Mucosa of gallbladder (tissue), 1 donor: ENCODE data around the gene THAP9. TPM values are rescaled to one million over a fixed set of nuclear protein-coding genes. Genes with fewer than 3 reads are reported as not detected.
A peak's percentile ranks its signal among the peaks of the same experiment; 100 is the strongest.
"Not testable (repeated sequence)": the region's sequence is repeated elsewhere in the genome, so short reads cannot be mapped to it uniquely, and the experiment has no call there.

ENCODE experiments used
- DNase-seq: peaks from one replicate; pipeline ENCODE4 v3.0.0-alpha.2; 2020; ENCODE audit warnings: low spot score
- total RNA-seq: library from RNA; stranded (reverse); gene quantifications from one replicate; pipeline ENCODE4 v1.2.1, GENCODE V29; 2021
- donor health status: DM: no; HTN: no; CAD: no.

Gene THAP9
- total RNA-seq, 1 donor from 2014 or later: 2.8 TPM

- no peak for DNase-seq
These were observed 3.8 kb upstream of the THAP9 start for GRCh38 chr4:82896755-82897154.

GRCh38 chr4:82898322-82899243 lies 2.0 kb upstream of the THAP9 start:
- DNase-seq: peak; percentile 15

GRCh38 chr4:82899374-82900065 lies 1.0 kb upstream of the THAP9 start:
- no peak for DNase-seq

GRCh38 chr4:82900066-82900410 lies 497 bp upstream of the THAP9 start:
- no peak for DNase-seq

GRCh38 chr4:82901183-82901718 lies 716 bp downstream of the THAP9 start:
- no peak for DNase-seq

DNA sequence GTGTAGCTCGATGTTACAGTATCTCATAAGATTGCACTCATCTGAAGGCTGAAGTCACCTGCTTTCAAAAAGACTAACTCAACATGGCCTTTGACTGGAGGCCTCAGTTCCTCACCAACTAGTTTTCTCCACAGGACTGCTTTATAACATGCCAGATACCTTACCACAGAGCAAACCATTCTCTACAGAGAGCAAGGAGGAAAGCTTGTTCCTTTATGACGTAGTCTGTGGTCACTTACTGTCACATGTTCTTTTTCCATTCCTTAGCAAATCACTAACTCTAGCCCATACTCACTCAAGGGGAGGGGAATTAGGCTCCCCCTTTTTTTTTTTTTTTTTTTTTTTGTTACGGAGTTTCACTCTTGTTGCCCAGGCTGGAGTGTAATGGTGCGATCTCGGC lies 3.2 kb downstream of the THAP9 start:
- no peak for DNase-seq

DNA sequence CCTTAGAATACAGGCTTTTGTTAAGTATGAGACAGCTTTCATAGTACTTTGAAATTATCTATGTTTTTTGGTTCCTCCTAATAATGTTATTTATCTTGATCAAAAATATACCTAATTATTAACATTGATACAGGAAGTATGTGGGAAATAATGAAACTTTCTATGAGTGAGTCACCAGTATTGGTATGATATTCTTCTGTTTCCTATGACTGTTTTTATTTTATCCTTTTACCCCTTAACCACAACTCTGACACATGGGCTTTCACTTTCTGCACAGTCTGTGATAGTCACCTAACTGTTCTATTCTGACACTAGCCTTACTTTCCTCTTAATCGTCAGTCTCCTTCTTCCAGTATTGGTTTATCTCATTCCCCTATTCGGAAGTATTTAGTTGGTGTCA lies 4.7 kb downstream of the THAP9 start:
- no peak for DNase-seq

DNA sequence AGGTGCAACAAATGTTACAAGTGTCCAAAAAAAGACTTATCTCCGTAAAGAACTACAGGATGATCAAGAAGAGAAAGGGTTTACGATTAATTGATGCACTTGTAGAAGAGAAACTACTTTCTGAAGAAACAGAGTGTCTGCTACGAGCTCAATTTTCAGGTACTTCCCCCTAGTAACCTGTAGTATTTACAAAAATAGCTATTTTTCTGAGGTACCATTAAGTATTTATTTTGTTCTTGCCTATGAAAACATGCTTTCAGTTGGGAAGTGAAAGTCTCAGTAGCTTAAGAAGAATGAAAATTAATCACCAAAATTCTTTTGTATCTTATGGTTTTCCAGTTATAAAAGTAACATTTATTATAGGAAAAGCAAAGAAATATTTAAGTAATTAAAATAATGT lies 5.9 kb downstream of the THAP9 start:
- no peak for DNase-seq

DNA sequence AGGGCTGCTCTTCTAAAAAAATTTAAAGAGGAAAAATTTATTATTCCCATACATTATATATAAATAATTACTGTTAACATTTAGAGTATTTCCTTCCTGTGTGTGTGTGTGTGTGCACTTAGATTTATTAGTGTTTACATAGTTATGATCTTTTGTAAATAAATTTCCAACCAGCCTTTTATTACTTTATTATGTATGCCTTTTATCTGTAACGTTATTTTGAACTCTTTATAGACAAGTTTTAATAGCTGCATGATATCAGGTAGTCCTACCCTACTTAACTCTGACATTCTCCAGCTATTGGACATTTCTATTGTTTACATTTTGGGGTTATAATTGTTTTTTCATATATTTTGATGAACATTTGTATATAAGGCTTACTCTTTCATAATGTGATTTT lies 8.8 kb downstream of the THAP9 start:
- DNase-seq: no peak

DNA sequence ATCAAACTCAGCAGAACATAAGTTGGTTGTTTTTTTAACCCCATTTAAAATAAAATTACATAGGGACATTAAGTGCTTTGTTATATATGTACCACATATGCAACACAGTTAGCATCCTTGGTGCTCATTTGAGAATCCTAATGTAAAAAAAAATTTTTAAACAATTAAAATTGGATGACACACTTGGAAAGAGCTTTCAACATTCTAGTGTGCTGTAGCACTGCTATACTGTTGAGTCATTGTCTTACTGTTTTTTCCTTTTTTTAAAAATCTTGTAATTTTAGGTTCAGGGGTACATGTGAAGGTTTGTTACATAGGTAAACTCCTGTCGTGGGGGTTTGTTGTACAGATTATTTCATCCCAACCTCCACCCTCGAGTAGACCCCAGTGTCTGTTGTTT lies 12.8 kb downstream of the THAP9 start:
- no peak for DNase-seq

DNA sequence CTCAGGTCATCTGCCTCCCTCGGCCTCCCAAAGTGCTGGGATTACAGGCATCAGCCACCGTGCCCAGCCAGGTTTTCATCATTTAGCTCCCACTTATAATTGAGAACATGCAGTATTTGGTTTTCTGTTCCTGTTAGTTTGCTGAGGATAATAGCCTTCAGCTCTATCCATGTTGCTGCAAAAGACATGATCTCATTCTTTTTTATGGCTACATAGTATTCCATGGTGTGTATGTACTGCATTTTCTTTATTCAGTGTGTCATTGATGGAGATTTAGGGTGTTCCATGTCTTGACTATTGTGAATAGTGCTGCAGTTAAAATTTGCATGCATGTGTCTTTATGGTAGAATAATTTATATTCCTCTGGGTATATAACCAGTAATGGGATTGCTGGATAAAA lies 13.4 kb downstream of the THAP9 start:
- not testable (repeated sequence) for DNase-seq

DNA sequence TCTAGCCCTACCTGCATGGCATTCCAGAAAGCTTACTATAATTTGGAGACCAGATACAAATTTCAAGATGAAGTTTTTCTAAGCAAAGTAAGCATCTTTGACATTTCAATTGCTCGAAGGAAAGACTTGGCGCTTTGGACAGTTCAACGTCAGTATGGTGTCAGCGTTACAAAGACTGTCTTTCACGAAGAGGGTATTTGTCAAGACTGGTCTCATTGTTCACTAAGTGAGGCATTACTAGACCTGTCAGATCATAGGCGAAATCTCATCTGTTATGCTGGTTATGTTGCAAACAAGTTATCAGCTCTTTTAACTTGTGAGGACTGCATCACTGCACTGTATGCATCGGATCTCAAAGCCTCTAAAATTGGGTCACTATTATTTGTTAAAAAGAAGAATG lies 17.6 kb downstream of the THAP9 start:
- no peak for DNase-seq

- no peak for DNase-seq
These were observed 18.9 kb downstream of the THAP9 start for GRCh38 chr4:82919386-82919785.

DNA sequence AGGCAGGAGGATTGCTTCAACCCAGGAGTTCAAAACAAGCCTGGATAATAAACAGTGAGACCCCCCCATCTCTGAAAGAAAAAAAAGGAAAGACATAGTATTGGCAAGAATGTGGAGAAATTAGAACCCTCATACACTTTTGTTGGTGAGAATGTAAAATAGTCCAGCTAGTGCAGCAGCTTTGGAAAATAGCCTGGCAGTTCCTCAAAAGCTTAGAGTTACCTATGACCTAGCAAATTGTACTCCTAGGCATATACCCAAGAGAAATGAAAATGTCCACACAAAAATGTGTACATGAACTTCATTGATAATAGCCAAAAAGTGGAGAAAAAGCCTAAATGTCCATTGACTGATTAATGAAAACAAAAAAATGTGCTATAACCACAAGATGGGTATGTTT lies 21.3 kb downstream of the THAP9 start:
- DNase-seq: no peak

- DNase-seq: no peak
These were observed 30.6 kb downstream of the THAP9 start for GRCh38 chr4:82930848-82931755.

GRCh38 chr4:82934441-82934840 lies 33.9 kb downstream of the THAP9 start:
- DNase-seq: no peak

- no peak for DNase-seq
These were observed 38.9 kb downstream of the THAP9 start for GRCh38 chr4:82939414-82939813.

- DNase-seq: no peak
These were observed 47.0 kb downstream of the THAP9 start for GRCh38 chr4:82947498-82947897.

- no peak for DNase-seq
These were observed 48.2 kb downstream of the THAP9 start for GRCh38 chr4:82948647-82949204.

DNA sequence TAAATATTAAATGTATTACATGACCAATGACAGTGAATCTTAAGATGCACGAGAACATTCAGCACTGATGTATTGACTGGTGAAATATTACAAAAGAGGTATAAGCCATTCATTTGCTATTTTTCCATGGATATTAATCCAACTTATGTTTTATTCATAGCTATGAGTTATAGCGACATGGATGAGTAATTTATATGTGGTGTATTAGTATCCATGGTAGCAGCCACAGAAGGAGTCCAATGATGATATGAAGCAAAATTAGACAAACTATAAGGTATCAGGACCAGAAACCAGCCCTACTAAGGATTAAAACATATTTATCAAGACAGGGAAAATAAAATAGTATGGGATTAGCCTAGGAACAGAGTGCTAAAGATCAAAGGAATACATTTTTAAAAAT lies 50.7 kb downstream of the THAP9 start:
- DNase-seq: no peak

GRCh38 chr4:82954212-82954611 lies 53.7 kb downstream of the THAP9 start:
- DNase-seq: no peak

DNA sequence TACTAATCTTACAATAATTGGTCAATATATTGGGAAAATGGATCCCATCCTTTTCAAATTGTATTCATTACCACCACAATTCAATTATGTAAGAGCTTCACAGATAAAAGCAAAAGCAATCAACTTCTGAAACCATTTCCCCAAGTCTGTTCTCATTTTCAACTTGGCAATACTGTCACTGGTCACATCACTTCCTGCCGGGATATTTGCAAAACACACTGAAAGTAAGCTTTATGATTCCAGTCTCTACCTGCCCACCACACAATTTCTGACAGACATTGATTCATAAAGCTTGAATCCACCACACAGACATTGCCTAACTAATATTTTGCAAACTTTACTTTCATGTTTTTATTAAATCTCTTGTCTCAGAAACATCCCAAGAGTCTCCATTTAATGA lies 56.5 kb downstream of the THAP9 start:
- no peak for DNase-seq
